GM12878 (cell line): ENCODE measurements around the gene SLC49A4. TPM values are rescaled to one million over a fixed set of nuclear protein-coding genes. Genes with fewer than 3 reads are reported as not detected.
A peak's percentile ranks its signal among the peaks of the same experiment; 100 is the strongest.

Experiments used
- ATAC-seq: fragments of 200-7000 bp; cut with Tn5 transposase; 3 replicates; pipeline ENCODE4 v1.9.1; 2020; ENCODE audit warnings: mild to moderate bottlenecking, moderate library complexity
- BruUV-seq: library from RNA; stranded (reverse); fragments of 400-500 nt; replicated peaks from 2 replicates; lab custom pipeline; 2021; lab: Mats Ljungman, UMichigan
- CTCF ChIA-PET: fragments of 300-600 bp; sonication (Branson Sonifier 250); formaldehyde crosslinking; extraction: SDS; loops from one replicate; lab custom pipeline; 2021; ENCODE audit warnings: inconsistent platforms; lab: Yijun Ruan, JAX
- POLR2A ChIA-PET: fragments of 350-600 bp; formaldehyde crosslinking; extraction: SDS; loops from one replicate; lab custom pipeline; 2021; ENCODE audit warnings: inconsistent platforms; lab: Charles Lee
- RAD21 ChIA-PET: fragments of 300-600 bp; sonication (Branson Sonifier 250); formaldehyde crosslinking; loops from one replicate; lab custom pipeline; 2023; ENCODE audit warnings: antibody characterized with exemption; ENCODE audit not compliant: unreplicated experiment; lab: Charles Lee
- SMC1A ChIA-PET: fragments of 300-600 bp; sonication (Branson Sonifier 250); formaldehyde crosslinking; loops from one replicate; lab custom pipeline; 2023; ENCODE audit not compliant: unreplicated experiment, uncharacterized antibody; lab: Charles Lee
- DNase-seq: peaks from one replicate; pipeline ENCODE4 v3.0.0-alpha.2; 2011; ENCODE audit warnings: low read depth, low spot score
- FAIRE-seq: peaks from 3 replicates; lab custom pipeline; 2011; peaks lifted over from hg19 to GRCh38; lab: Jason Lieb, UNC
- H2AFZ ChIP-seq: 2 replicates; pipeline ENCODE4 v1.6.0; 2011; ENCODE audit warnings: low read depth, low read length, control low read depth; ENCODE audit not compliant: control insufficient read depth
- H3K27ac ChIP-seq: 2 replicates; pipeline ENCODE4 v1.5.1; 2011; ENCODE audit warnings: control low read depth; ENCODE audit not compliant: control insufficient read depth, insufficient read depth
- H3K27me3 ChIP-seq, 2 experiments: replicated peaks in 1 of 2; 2 replicates each; pipeline versions ENCODE4 v1.6.0 to v1.6.1; 2011; ENCODE audit warnings: low read length in 1 of 2; ENCODE audit not compliant: control insufficient read depth in 2 of 2, insufficient read depth in 2 of 2
- H3K36me3 ChIP-seq, 2 experiments: 2 replicates each; pipeline ENCODE4 v1.5.1; 2011; ENCODE audit warnings: low read length in 1 of 2; ENCODE audit not compliant: control insufficient read depth in 2 of 2, insufficient read depth in 2 of 2
- H3K4me1 ChIP-seq: 2 replicates; pipeline ENCODE4 v1.6.1; 2011; ENCODE audit warnings: mild to moderate bottlenecking, low read length, moderate library complexity, mixed read lengths; ENCODE audit not compliant: control insufficient read depth, insufficient read depth
- H3K4me2 ChIP-seq: 2 replicates; pipeline ENCODE4 v1.6.0; 2011; ENCODE audit warnings: control low read depth; ENCODE audit not compliant: control insufficient read depth, insufficient read depth
- H3K4me3 ChIP-seq: fragments of 200-600 bp; sonication (generic); 2 replicates; pipeline ENCODE4 v1.5.1; 2016
- H3K79me2 ChIP-seq: 2 replicates; pipeline ENCODE4 v1.6.0; 2011; ENCODE audit warnings: low read length; ENCODE audit not compliant: control insufficient read depth, insufficient read depth
- H3K9ac ChIP-seq: 2 replicates; pipeline ENCODE4 v1.8.0; 2011; ENCODE audit warnings: low read length, control low read depth, mixed read lengths; ENCODE audit not compliant: control insufficient read depth, insufficient read depth
- H3K9me3 ChIP-seq: replicated peaks from 3 replicates; pipeline ENCODE4 v1.5.1; 2011; ENCODE audit warnings: mild to moderate bottlenecking, low read length; ENCODE audit not compliant: control insufficient read depth, insufficient read depth
- H4K20me1 ChIP-seq: 2 replicates; pipeline ENCODE4 v1.6.0; 2011; ENCODE audit not compliant: control insufficient read depth, insufficient read depth
- BHLHE40 ChIP-seq, 2 experiments: fragments of 450-650 bp in 1 of 2; IDR thresholded peaks; 2 replicates each; pipeline ENCODE4 v1.6.1; 2011 to 2017; ENCODE audit warnings: low read depth in 2 of 2, borderline replicate concordance in 1 of 2, improper control_type of control experiment in 1 of 2, low read length in 1 of 2, mild to moderate bottlenecking in 1 of 2
- E2F8 ChIP-seq: fragments of 450-650 bp; IDR thresholded peaks from 2 replicates; pipeline ENCODE4 v1.6.1; 2018; ENCODE audit warnings: mild to moderate bottlenecking, low read depth, moderate library complexity; ENCODE audit not compliant: partially characterized antibody
- FOS ChIP-seq: IDR thresholded peaks from 3 replicates; pipeline ENCODE4 v1.6.1; 2011; ENCODE audit warnings: borderline replicate concordance; ENCODE audit not compliant: insufficient read length; ENCODE audit errors: extremely low read depth
- FOXM1 ChIP-seq: IDR thresholded peaks from 2 replicates; pipeline ENCODE4 v1.6.1; 2012; ENCODE audit warnings: low read depth, mild to moderate bottlenecking, inconsistent platforms, low read length, moderate library complexity
- NR2C2 ChIP-seq: IDR thresholded peaks from 2 replicates; pipeline ENCODE4 v1.6.1; 2011; ENCODE audit warnings: borderline replicate concordance, low read depth; ENCODE audit not compliant: control insufficient read depth, insufficient read length
- POU2F2 ChIP-seq: IDR thresholded peaks from 3 replicates; pipeline ENCODE4 v1.6.1; 2011; ENCODE audit warnings: low read depth, mild to moderate bottlenecking, low read length, borderline replicate concordance
- YY1 ChIP-seq: IDR thresholded peaks from 2 replicates; pipeline ENCODE4 v1.6.1; 2011; ENCODE audit warnings: low read depth, mild to moderate bottlenecking, low read length
- WGBS: methylation state at CpG from one replicate; pipeline ENCODE4 v1.1.6; 2016; ENCODE audit warnings: low lambda C conversion rate; ENCODE audit not compliant: insufficient replicate concordance, insufficient coverage; ENCODE audit errors: missing lambda C conversion rate; 5-methylcytosine and 5-hydroxymethylcytosine counted together
- in situ Hi-C: fragments of 300-500 bp; cut with MboI; formaldehyde crosslinking; loops from 9 replicates; pipeline ENCODE4 v1.14.3; 2018; ENCODE audit warnings: mixed read lengths
- intact Hi-C: fragments of 100-400 bp; cut with micrococcal nuclease; formaldehyde crosslinking; loops from one replicate; pipeline ENCODE4 v1.14.2; 2022; ENCODE audit not compliant: unreplicated experiment
- polyA plus RNA-seq, 11 experiments: library from polyadenylated mRNA; depleted of rRNA in 4 of 11; unstranded in 6 of 11; stranded (reverse) in 5 of 11; fragments of >200 nt; fragmentation: Nextera tagmentation in 4 of 11; fragmentation: Illumina TruSeq in 1 of 11; extraction: Ambion mirVana in 4 of 11; extraction: Trizol in 1 of 11; gene quantifications; 1 replicate in 1 of 11; 2 replicates in 10 of 11; pipeline versions ENCODE4 v1.2.1 to v1.2.3, GENCODE V29; 2011 to 2016; ENCODE audit warnings: inconsistent platforms in 2 of 11, missing spikeins in 2 of 11, low read depth in 1 of 11
- total RNA-seq, 4 experiments: library from RNA; depleted of rRNA in 3 of 4; stranded (reverse); fragments of >200 nt in 3 of 4; fragmentation: Illumina TruSeq in 1 of 4; extraction: Trizol in 1 of 4; gene quantifications; 2 replicates each; pipeline versions ENCODE4 v1.2.1 to v1.2.3, GENCODE V29; 2013 to 2021
- TF ChIP-seq, protein P1 (sequence below), 3 experiments: IDR thresholded peaks in 2 of 3; conservative IDR thresholded peaks in 1 of 3; 2 replicates each; pipeline ENCODE4 v1.5.1; 2011; ENCODE audit warnings: low read depth in 3 of 3, low read length in 3 of 3, mild to moderate bottlenecking in 3 of 3, control low read depth in 2 of 3, moderate library complexity in 2 of 3, inconsistent platforms in 1 of 3, mixed read lengths in 1 of 3; ENCODE audit not compliant: control insufficient read depth in 2 of 3, insufficient read depth in 1 of 3; ENCODE audit errors: extremely low read depth in 1 of 3

The SLC49A4 gene
- total and polyA plus RNA-seq, 10 of the 15 experiments (the other 5 are each of a cell fraction or from before 2014, with no cell fraction given) = 0.48 to 2.2 (median 1.4) TPM

- FAIRE-seq = no peak
- 47% methylated on average over 6 of the region's 6 CpGs for WGBS
- no peaks in the 10 kb centered on the region for H4K20me1 ChIP-seq
- no peak for ATAC-seq
- SMC1A ChIA-PET = no interaction called here
- H3K9me3 ChIP-seq = no peaks in the 10 kb centered on the region
- peaks cover 5 to 6% of the 10 kb centered on the region in 2 experiments; a peak in 3 of 4 replicates for H3K27me3 ChIP-seq
- CTCF ChIA-PET = interaction anchor here (0.9 kb wide), 1 partner anchor 21 kb away, joined by 3 read pairs; no protein-coding TSS in a partner anchor
- peaks cover 2% of the 10 kb centered on the region; the same call in 1 of the 2 replicates for H3K4me1 ChIP-seq
- no peak overlapping the region for H3K4me3 ChIP-seq
- intact Hi-C loops = no loop called here
- DNase-seq = no peak
- no peaks in the 10 kb centered on the region for H3K36me3 ChIP-seq
- H3K9ac ChIP-seq = no peak overlapping the region
- BruUV-seq = no TSS peak
- RAD21 ChIA-PET = no interaction called here
- H3K79me2 ChIP-seq = no peaks in the 10 kb centered on the region
- TF ChIP-seq YY1 = no peak
- TF ChIP-seq, all 136 proteins: peak for 0
- Histone ChIP-seq H3K27ac (no peak overlapping the region), H3K4me2 (no peak overlapping the region), H2AFZ (no peak overlapping the region)
- in situ Hi-C loops = no loop called here
- POLR2A ChIA-PET = no interaction called here
Observed at GRCh38 chr3:122920986-122921385, 126.1 kb downstream of the SLC49A4 start.

DNA sequence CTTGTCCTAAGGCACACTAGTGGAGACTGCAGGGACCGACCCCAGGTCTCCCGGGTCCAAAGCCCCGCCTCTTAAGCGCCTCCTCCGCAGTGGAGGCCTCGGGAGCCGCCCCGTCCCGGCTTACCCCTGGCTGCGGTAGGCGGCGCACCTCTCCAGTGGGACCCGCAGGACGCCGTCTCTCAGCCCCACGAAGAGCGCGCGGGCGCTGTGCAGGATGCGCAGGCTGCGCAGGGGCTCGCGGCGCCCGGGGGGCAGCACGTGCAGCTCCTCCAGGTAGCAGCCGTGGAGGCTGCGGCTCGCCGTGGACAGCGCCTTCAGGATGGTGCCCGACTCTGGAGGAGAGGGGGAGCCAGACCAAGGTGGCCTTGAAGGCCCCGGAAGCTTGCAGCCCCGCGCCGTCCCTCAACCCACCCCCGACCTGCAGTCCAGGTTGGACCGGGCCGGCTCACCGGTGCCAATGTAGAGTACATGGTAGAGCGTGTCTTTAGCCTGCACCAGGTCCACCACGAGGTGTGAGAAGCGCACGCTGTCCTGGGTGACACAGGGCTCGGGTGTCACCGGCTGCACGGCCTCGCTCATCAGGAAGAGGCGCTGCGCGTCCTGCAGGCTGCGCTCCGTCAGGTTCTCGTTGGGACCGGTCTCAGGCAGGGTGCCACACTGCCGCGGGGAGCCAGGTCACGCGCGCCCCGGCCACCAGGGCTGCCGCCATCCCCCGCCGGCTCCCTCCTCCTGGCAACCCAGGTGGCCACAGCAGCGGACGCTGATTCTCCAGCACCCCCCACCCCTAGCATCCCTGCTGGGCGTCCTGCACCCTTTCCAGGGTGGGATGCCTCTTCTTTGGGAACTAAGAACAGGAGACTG lies 127.2 kb downstream of the SLC49A4 start:
- Histone ChIP-seq H3K79me2 (no peaks in the 10 kb centered on the region), H3K9me3 (no peaks in the 10 kb centered on the region), H3K27ac (no peak overlapping the region), H3K36me3 (no peaks in the 10 kb centered on the region), H2AFZ (no peak overlapping the region), H4K20me1 (no peaks in the 10 kb centered on the region), H3K9ac (no peak overlapping the region), H3K4me3 (no peak overlapping the region), H3K4me2 (peak overlapping the region; percentile 62; the same call in 1 of the 2 replicates), H3K27me3 (peaks cover 5 to 6% of the 10 kb centered on the region in 2 experiments; a peak in 3 of 4 replicates), H3K4me1 (no peaks in the 10 kb centered on the region; the same call in 1 of the 2 replicates)
- POLR2A ChIA-PET = no interaction called here
- CTCF ChIA-PET = no interaction called here
- ATAC-seq (peak; percentile 64), DNase-seq (no peak), FAIRE-seq (no peak)
- 24% methylated on average over 62 of the region's 68 CpGs for WGBS
- in situ Hi-C loops (no loop called here), intact Hi-C loops (no loop called here)
- SMC1A ChIA-PET = no interaction called here
- RAD21 ChIA-PET = no interaction called here
- TF ChIP-seq FOXM1 (no peak), E2F8 (no peak), BHLHE40 (IDR thresholded peaks at IDR 0.05; ENCODE audit: borderline replicate concordance in 1 of 2, low read depth in 2 of 2, low read length in 1 of 2) (0 out of 4 replicates have a peak, but pooled peaks of 1 of the 2 experiments have one; percentile 19), NR2C2 (no peak), FOS (no peak), POU2F2 (no peak)
- TF ChIP-seq, protein P1, sequence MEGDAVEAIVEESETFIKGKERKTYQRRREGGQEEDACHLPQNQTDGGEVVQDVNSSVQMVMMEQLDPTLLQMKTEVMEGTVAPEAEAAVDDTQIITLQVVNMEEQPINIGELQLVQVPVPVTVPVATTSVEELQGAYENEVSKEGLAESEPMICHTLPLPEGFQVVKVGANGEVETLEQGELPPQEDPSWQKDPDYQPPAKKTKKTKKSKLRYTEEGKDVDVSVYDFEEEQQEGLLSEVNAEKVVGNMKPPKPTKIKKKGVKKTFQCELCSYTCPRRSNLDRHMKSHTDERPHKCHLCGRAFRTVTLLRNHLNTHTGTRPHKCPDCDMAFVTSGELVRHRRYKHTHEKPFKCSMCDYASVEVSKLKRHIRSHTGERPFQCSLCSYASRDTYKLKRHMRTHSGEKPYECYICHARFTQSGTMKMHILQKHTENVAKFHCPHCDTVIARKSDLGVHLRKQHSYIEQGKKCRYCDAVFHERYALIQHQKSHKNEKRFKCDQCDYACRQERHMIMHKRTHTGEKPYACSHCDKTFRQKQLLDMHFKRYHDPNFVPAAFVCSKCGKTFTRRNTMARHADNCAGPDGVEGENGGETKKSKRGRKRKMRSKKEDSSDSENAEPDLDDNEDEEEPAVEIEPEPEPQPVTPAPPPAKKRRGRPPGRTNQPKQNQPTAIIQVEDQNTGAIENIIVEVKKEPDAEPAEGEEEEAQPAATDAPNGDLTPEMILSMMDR (IDR thresholded peaks at IDR 0.05 in 2 of 3, conservative IDR thresholded peaks at IDR 0.05 in 1 of 3; ENCODE audit: control insufficient read depth in 2 of 3, extremely low read depth in 1 of 3, insufficient read depth in 1 of 3, low read depth in 3 of 3, low read length in 3 of 3) = 0 out of 6 replicates have a peak, but pooled peaks of 1 of the 3 experiments have one; percentile 16
- no TSS peak for BruUV-seq
